Measurements from ENCODE around the gene NCBP1.

GRCh38 chr9:97704345-97704677 lies 70.7 kb downstream of the NCBP1 start:
- TF ChIP-seq JUND (IDR thresholded peaks at IDR 0.05) (no peak), CTCF (IDR thresholded peaks at IDR 0.05) (no peak), EP300 (IDR thresholded peaks at IDR 0.05; ENCODE audit: borderline replicate concordance in 1 of 2, low read depth in 1 of 2, low read length in 1 of 2) (no peak)

All from SK-N-SH (cell line).